GM12878 (cell line): Measurements from ENCODE around the gene PFKM.

ENCODE experiments used
- E4F1 ChIP-seq: fragments of 450-650 bp; IDR thresholded peaks from 2 replicates; pipeline ENCODE4 v1.6.1; 2018; ENCODE audit warnings: borderline replicate concordance, mild to moderate bottlenecking; ENCODE audit not compliant: partially characterized antibody
- FOXK2 ChIP-seq: fragments of 450-650 bp; IDR thresholded peaks from 2 replicates; pipeline ENCODE4 v1.6.1; 2017; ENCODE audit warnings: mild to moderate bottlenecking, moderate library complexity
- GABPA ChIP-seq: IDR thresholded peaks from 2 replicates; pipeline ENCODE4 v1.6.1; 2014; ENCODE audit warnings: antibody characterized with exemption, low read depth, mild to moderate bottlenecking, inconsistent platforms
- HDAC6 ChIP-seq: fragments of 200-600 bp; sonication (generic); IDR thresholded peaks from one replicate; pipeline ENCODE4 v1.8.0; 2017; ENCODE audit warnings: antibody characterized with exemption; ENCODE audit not compliant: unreplicated experiment
- MXI1 ChIP-seq: fragments of 150-350 bp; IDR thresholded peaks from 2 replicates; pipeline ENCODE4 v1.6.1; 2011; ENCODE audit warnings: low read depth, mild to moderate bottlenecking, inconsistent platforms, low read length, improper control_type of control experiment
- NFIC ChIP-seq: IDR thresholded peaks from 2 replicates; pipeline ENCODE4 v1.6.1; 2012; ENCODE audit warnings: low read depth, mild to moderate bottlenecking, inconsistent platforms, low read length, moderate library complexity
- NRF1 ChIP-seq: conservative IDR thresholded peaks from 2 replicates; pipeline ENCODE4 v1.6.1; 2011; ENCODE audit warnings: mild to moderate bottlenecking, low read depth, low read length, improper control_type of control experiment
- POLR2A ChIP-seq: IDR thresholded peaks from 2 replicates; pipeline ENCODE4 v1.6.1; 2011; ENCODE audit warnings: low read depth, mild to moderate bottlenecking, low read length
- RCOR1 ChIP-seq: conservative IDR thresholded peaks from 2 replicates; pipeline ENCODE4 v1.6.1; 2012; ENCODE audit warnings: low read depth, low read length, improper control_type of control experiment
- REST ChIP-seq: IDR thresholded peaks from 2 replicates; pipeline ENCODE4 v1.6.1; 2012; ENCODE audit warnings: mild to moderate bottlenecking, low read depth, low read length
- SRF ChIP-seq, 2 experiments: IDR thresholded peaks; 2 replicates each; pipeline ENCODE4 v1.6.1; 2011; ENCODE audit warnings: low read depth in 2 of 2, low read length in 2 of 2, mild to moderate bottlenecking in 1 of 2, moderate library complexity in 1 of 2
- YBX1 ChIP-seq: fragments of 450-650 bp; IDR thresholded peaks from 2 replicates; pipeline ENCODE4 v1.6.1; 2016; ENCODE audit warnings: antibody characterized with exemption
- TF ChIP-seq, protein P1 (sequence below): IDR thresholded peaks from 2 replicates; pipeline ENCODE4 v1.6.1; 2011; ENCODE audit warnings: low read depth, mild to moderate bottlenecking, low read length, moderate library complexity, borderline replicate concordance; ENCODE audit errors: extremely low read depth
- TF ChIP-seq, protein P2 (sequence below), 3 experiments: IDR thresholded peaks in 2 of 3; conservative IDR thresholded peaks in 1 of 3; 2 replicates each; pipeline ENCODE4 v1.5.1; 2011; ENCODE audit warnings: low read depth in 3 of 3, low read length in 3 of 3, mild to moderate bottlenecking in 3 of 3, control low read depth in 2 of 3, moderate library complexity in 2 of 3, inconsistent platforms in 1 of 3, mixed read lengths in 1 of 3; ENCODE audit not compliant: control insufficient read depth in 2 of 3, insufficient read depth in 1 of 3; ENCODE audit errors: extremely low read depth in 1 of 3

- TF ChIP-seq, protein P1, sequence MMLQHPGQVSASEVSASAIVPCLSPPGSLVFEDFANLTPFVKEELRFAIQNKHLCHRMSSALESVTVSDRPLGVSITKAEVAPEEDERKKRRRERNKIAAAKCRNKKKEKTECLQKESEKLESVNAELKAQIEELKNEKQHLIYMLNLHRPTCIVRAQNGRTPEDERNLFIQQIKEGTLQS = no peak
- TF ChIP-seq SRF (IDR thresholded peaks at IDR 0.05; ENCODE audit: low read depth in 2 of 2, low read length in 2 of 2) = no peak
- no peak for TF ChIP-seq HDAC6
- TF ChIP-seq NFIC = no peak
- TF ChIP-seq YBX1 = no peak
- TF ChIP-seq E4F1 = no peak
- TF ChIP-seq NRF1 = no peak
- no peak for TF ChIP-seq GABPA
- no peak for TF ChIP-seq MXI1
- no peak for TF ChIP-seq RCOR1
- TF ChIP-seq, protein P2, sequence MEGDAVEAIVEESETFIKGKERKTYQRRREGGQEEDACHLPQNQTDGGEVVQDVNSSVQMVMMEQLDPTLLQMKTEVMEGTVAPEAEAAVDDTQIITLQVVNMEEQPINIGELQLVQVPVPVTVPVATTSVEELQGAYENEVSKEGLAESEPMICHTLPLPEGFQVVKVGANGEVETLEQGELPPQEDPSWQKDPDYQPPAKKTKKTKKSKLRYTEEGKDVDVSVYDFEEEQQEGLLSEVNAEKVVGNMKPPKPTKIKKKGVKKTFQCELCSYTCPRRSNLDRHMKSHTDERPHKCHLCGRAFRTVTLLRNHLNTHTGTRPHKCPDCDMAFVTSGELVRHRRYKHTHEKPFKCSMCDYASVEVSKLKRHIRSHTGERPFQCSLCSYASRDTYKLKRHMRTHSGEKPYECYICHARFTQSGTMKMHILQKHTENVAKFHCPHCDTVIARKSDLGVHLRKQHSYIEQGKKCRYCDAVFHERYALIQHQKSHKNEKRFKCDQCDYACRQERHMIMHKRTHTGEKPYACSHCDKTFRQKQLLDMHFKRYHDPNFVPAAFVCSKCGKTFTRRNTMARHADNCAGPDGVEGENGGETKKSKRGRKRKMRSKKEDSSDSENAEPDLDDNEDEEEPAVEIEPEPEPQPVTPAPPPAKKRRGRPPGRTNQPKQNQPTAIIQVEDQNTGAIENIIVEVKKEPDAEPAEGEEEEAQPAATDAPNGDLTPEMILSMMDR (IDR thresholded peaks at IDR 0.05 in 2 of 3, conservative IDR thresholded peaks at IDR 0.05 in 1 of 3; ENCODE audit: control insufficient read depth in 2 of 3, extremely low read depth in 1 of 3, insufficient read depth in 1 of 3, low read depth in 3 of 3, low read length in 3 of 3) = no peak
- no peak for TF ChIP-seq FOXK2
- no peak for TF ChIP-seq POLR2A
- TF ChIP-seq REST = no peak
These were observed 37.5 kb downstream of the PFKM start for GRCh38 chr12:48156652-48157017.
